GM19324 (cell line): Measurements from ENCODE around the gene TTC28.
"Not testable (repeated sequence)": the region's sequence is repeated elsewhere in the genome, so short reads cannot be mapped to it uniquely, and the experiment has no call there.

Experiments used
- ATAC-seq: cut with Tn5 transposase; IDR thresholded peaks from one replicate; pipeline ENCODE4 v1.9.1; 2021; ENCODE audit warnings: mild to moderate bottlenecking, moderate library complexity; ENCODE audit not compliant: unreplicated experiment, low FRiP score

Gene TTC28

DNA sequence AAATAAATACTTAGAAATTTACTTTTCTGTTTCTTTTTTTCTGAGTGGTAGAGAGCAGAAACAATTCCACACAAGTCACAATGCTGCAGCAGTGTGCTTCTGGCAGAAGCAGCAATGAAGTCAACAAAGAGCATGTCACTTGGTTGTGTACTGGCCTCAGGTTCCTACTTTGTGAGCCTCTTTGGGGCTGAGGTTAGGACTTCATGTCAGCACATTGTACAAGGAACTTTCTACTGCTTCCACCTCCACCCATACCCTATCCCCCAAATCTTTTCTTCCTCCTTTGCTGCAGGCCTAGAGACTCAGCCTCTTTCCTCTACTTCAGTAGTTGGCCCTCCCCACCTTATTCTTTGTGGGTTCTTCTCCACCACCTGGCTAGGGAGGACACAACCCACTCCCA is 507.9 kb downstream of the TTC28 start:
- no peak for ATAC-seq

DNA sequence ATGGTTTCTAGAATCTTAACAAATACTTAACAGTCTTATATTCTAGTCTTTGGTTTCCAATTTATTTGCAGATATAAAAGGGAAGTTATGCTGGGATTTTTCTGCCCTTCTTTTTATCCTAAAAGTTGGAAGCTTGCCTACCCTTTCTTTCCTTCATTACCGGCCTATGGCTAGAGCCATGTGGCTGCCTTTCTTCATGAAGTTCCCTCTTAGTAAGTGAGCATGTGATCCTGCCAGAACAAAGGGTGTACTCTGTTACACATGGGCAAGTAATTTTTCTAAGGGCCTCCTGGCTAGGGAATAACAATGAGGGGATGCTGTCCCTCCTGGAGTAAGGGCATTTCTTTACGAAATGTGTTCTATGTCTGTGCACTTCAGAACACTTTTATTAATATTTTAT is 508.5 kb downstream of the TTC28 start:
- no peak for ATAC-seq

DNA sequence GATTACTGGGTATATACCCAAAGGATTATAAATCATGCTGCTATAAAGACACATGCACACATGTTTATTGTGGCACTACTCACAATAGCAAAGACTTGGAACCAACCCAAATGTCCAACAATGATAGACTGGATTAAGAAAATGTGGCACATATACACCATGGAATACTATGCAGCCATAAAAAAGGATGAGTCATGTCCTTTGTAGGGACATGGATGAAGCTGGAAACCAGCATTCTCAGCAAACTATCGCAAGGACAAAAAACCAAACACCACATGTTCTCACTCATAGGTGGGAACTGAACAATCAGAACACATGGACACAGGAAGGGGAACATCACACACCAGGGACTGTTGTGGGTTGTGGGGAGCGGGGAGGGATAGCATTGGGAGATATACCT is 510.3 kb downstream of the TTC28 start:
- ATAC-seq = not testable (repeated sequence)

DNA sequence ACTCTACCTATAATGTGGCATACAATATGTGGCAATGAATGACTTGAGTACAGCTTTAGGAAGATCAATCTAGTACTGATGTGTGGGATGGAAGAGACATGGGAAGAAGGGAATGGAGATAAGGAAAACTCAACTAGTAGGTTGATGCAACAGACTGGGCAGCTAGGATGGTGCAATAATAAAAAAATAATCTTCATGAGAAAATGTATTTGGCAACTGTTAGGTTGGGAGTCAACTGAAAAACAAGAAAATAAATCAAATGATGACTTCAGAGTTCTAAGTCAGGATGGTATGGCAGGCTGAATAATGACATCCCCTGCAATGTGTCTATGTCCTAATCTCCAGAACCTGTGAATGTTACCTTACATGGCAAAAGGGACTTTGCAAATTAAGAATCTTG is 523.8 kb downstream of the TTC28 start:
- no peak for ATAC-seq

DNA sequence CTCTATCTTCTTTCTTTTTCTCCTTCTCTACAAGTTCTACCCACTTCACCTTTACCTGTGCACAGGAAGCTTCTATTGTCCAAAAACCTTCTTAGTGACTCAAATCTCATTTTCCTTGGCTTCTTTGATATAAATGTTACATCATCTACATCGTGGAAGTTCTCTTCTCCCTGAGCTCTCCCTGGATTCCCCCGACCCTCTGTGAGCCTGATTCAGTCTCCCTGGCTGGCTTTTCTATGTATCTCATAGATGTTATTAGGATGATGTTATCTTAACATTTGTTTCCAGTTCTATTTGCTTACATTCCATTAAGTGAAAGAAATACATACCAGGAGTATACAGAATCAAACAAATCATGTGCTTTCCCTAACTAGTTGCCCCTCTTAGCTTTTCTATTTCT is 524.8 kb downstream of the TTC28 start:
- ATAC-seq = no peak

- ATAC-seq = no peak
These were observed 528.4 kb downstream of the TTC28 start for GRCh38 chr22:28151151-28151816.

DNA sequence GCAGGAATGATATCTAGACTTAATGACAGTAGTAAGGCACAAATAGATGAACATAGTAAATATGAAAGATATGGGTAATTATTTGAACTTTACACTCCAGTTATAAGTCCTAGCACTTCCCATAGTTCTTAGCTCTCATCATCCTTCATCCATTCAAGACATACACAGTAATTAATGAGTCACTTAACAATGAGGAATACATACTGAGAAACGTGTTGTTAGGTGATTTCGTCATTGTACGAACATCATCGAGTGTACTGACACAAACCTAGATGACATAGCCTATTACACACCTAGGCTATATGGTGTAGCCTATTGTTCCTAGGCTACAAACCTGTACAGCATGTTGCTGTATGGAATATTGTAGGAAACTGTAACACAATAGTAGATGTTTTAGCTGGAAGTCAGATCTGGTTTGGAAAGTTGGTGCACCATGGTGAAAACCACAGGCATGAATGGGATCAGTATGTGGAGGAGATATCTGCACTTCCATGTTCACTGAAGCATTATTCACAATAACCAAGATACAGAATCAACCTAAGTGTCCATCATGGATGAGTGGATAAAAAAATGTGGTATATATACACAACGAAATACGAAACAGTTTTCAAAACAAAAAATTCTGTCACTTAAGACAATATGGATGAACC is 530.7 kb downstream of the TTC28 start:
- no peak for ATAC-seq

GRCh38 chr22:28147401-28147800 is 532.2 kb downstream of the TTC28 start:
- no peak for ATAC-seq

GRCh38 chr22:28146401-28147314 is 533.0 kb downstream of the TTC28 start:
- no peak for ATAC-seq

- ATAC-seq = no peak
These were observed 535.5 kb downstream of the TTC28 start for GRCh38 chr22:28143961-28144745.

GRCh38 chr22:28143241-28143865 is 536.3 kb downstream of the TTC28 start:
- no peak for ATAC-seq

DNA sequence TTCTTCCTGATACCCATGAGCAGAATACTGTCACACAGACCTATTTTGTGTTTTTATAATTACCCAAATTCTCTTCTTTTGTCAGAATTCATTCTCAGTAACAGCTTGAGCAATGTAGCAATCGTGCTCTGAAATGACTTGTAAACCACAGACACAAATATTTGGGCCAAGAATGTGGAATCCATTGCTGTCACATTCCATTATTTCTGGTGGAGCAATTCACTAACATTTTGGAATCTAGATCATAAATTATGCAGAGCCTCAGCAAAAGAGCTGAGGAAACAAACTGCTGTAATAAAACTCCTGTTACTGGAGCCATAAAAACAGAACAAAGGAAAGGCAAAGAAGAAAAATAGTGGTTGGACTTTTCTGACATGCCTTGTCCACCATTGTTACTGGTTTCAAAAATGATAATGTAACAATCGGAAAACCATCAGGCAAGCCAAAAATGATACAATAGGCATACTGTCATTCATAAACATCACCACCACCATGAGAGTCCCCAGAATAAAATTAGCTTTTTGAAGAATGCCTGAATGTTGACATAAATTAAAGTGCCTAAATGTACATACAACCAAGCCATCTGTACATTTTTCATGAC is 537.2 kb downstream of the TTC28 start:
- ATAC-seq = no peak

GRCh38 chr22:28141614-28142013 is 538.0 kb downstream of the TTC28 start:
- no peak for ATAC-seq

GRCh38 chr22:28139961-28140360 is 539.7 kb downstream of the TTC28 start:
- no peak for ATAC-seq

DNA sequence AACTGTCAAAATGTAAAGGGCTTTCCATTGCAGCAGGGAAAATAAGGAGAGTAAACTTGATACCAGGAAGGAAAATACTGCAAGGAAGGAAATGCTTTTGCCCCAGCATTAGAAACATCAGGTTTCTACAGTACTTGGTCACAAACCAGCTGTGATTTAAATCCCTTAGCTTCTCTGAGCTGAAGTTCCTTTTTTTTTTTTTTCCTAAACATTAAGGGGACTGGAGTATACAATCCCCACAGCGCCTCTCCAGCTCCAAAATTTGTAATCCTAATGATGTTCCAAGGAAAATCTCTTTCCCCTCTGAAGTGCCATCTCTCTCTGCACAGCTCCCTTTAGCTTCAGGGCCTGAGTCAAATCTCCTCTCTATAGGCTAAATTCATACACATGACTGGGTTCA is 540.1 kb downstream of the TTC28 start:
- no peak for ATAC-seq

- ATAC-seq = no peak
These were observed 542.6 kb downstream of the TTC28 start for GRCh38 chr22:28137036-28137435.

GRCh38 chr22:28132466-28132865 is 547.2 kb downstream of the TTC28 start:
- no peak for ATAC-seq

DNA sequence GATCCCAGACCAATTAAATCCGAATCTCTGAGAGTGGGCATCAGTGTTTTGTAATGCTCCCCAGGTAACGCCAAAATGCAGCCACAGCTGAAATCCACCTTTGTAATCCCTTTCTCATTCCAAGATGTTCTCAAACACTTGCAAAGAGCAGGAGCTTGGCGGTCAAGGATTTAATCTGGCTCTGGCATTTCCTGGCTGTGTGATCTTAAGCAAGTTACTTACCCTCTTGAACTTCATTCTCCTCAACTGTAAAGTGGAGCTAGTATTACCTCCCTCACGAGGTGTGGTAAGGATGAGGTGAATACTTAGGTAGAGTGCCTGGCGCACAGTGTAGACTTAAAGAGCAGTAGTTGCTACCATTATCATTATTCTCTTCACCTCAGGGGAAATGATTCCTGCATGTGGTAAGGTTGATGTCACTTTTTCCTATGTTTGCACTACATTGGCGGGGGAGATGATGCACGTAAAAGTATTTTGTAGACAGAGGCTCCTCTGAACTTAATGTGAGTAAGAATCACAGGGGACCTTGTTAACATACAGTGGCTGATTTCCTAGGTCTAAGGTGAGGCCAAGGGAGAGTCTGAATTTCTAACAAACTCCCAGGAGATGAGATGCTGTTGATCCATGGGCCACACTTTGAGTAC is 550.2 kb downstream of the TTC28 start:
- no peak for ATAC-seq

- no peak for ATAC-seq
These were observed 550.8 kb downstream of the TTC28 start for GRCh38 chr22:28128827-28129226.
